H1 (cell line): Measurements from ENCODE around the gene MGRN1. TPM values are rescaled to one million over a fixed set of nuclear protein-coding genes. Genes with fewer than 3 reads are reported as not detected.

Experiments
- CTCF ChIA-PET: fragments of 300-600 bp; sonication (Branson Sonifier 250); formaldehyde crosslinking; loops from one replicate; lab custom pipeline; 2021; ENCODE audit not compliant: partially characterized antibody; lab: Charles Lee
- POLR2A ChIA-PET: fragments of 300-600 bp; sonication (Branson Sonifier 250); formaldehyde crosslinking; loops from one replicate; lab custom pipeline; 2021; ENCODE audit warnings: inconsistent platforms; ENCODE audit not compliant: partially characterized antibody; lab: Charles Lee
- DNase-seq, 2 experiments: peaks; one replicate each; pipeline versions ENCODE4 v3.0.0 to v3.0.0-alpha.2; 2010 to 2022; ENCODE audit warnings: low spot score in 2 of 2, low read depth in 1 of 2, mixed read lengths in 1 of 2
- FAIRE-seq: peaks from 2 replicates; lab custom pipeline; 2011; peaks lifted over from hg19 to GRCh38; lab: Jason Lieb, UNC
- H2AFZ ChIP-seq: 2 replicates; pipeline ENCODE4 v1.8.1; 2012; ENCODE audit warnings: low read length, inconsistent platforms
- H2AK5ac ChIP-seq: 2 replicates; pipeline ENCODE4 v1.6.1; 2013; ENCODE audit warnings: low read depth, low read length
- H2BK120ac ChIP-seq: replicated peaks from 2 replicates; pipeline ENCODE3; 2013; ENCODE audit warnings: low read depth, low read length, inconsistent platforms
- H2BK12ac ChIP-seq: 2 replicates; pipeline ENCODE4 v1.6.1; 2013; ENCODE audit warnings: low read depth, low read length
- H2BK15ac ChIP-seq: 2 replicates; pipeline ENCODE4 v1.6.1; 2013; ENCODE audit warnings: low read length
- H2BK20ac ChIP-seq: 2 replicates; pipeline ENCODE4 v1.6.1; 2013; ENCODE audit warnings: low read length
- H2BK5ac ChIP-seq: 2 replicates; pipeline ENCODE4 v1.6.1; 2013; ENCODE audit warnings: low read depth, low read length
- H3K14ac ChIP-seq: 2 replicates; pipeline ENCODE4 v1.6.1; 2013; ENCODE audit warnings: inconsistent platforms; ENCODE audit not compliant: insufficient read length
- H3K18ac ChIP-seq: 2 replicates; pipeline ENCODE4 v1.6.1; 2013; ENCODE audit warnings: low read length; ENCODE audit errors: extremely low read depth
- H3K23ac ChIP-seq: 2 replicates; pipeline ENCODE4 v1.6.1; 2013; ENCODE audit warnings: inconsistent platforms; ENCODE audit not compliant: insufficient read length
- H3K23me2 ChIP-seq: 2 replicates; pipeline ENCODE4 v1.6.1; 2013; ENCODE audit warnings: low read depth, low read length
- H3K27ac ChIP-seq: 2 replicates; pipeline ENCODE4 v1.6.1; 2011; ENCODE audit warnings: low read depth, low read length, inconsistent platforms
- H3K27me3 ChIP-seq, 4 experiments: replicated peaks in 1 of 4; 1 replicate in 1 of 4; 2 replicates in 3 of 4; pipeline versions ENCODE4 v1.6.1 to v1.8.1; 2011 to 2013; ENCODE audit warnings: low read length in 3 of 4, mild to moderate bottlenecking in 3 of 4, inconsistent platforms in 2 of 4, mixed read lengths in 2 of 4, moderate library complexity in 1 of 4; ENCODE audit not compliant: control insufficient read depth in 3 of 4, insufficient read depth in 3 of 4; ENCODE audit errors: extremely low read depth in 1 of 4
- H3K36me3 ChIP-seq, 4 experiments: 2 replicates each; pipeline versions ENCODE4 v1.6.1 to v1.8.1; 2011 to 2013; ENCODE audit warnings: mild to moderate bottlenecking in 4 of 4, low read length in 3 of 4, moderate library complexity in 2 of 4, control low read depth in 1 of 4, inconsistent platforms in 1 of 4; ENCODE audit not compliant: insufficient read depth in 4 of 4, control insufficient read depth in 2 of 4
- H3K4ac ChIP-seq: replicated peaks from 2 replicates; pipeline ENCODE3; 2013; ENCODE audit warnings: low read length, low read depth, mixed read lengths, inconsistent platforms; ENCODE audit not compliant: insufficient read length
- H3K4me1 ChIP-seq, 4 experiments: replicated peaks in 1 of 4; 1 replicate in 1 of 4; 2 replicates in 3 of 4; pipeline versions ENCODE4 v1.6.1 to v1.8.1; 2011 to 2013; ENCODE audit warnings: low read length in 3 of 4, inconsistent platforms in 2 of 4, mixed read lengths in 1 of 4; ENCODE audit not compliant: insufficient read depth in 4 of 4, control insufficient read depth in 3 of 4
- H3K4me2 ChIP-seq, 2 experiments: 2 replicates each; pipeline versions ENCODE4 v1.6.1 to v1.8.1; 2011 to 2013; ENCODE audit warnings: low read depth in 2 of 2, low read length in 2 of 2, control low read depth in 1 of 2, inconsistent platforms in 1 of 2, mild to moderate bottlenecking in 1 of 2; ENCODE audit not compliant: insufficient read depth in 1 of 2
- H3K4me3 ChIP-seq, 4 experiments: fragments of 200-600, 300-600 bp in 1 of 4; sonication (generic), shearing (Covaris generic), sonication (Bioruptor Twin) in 1 of 4; 2 replicates each; pipeline versions ENCODE4 v1.5.1 to v1.8.1; 2011 to 2016; ENCODE audit warnings: low read length in 4 of 4, low read depth in 3 of 4, control low read depth in 2 of 4, inconsistent platforms in 2 of 4, mild to moderate bottlenecking in 2 of 4, mixed read lengths in 1 of 4, moderate library complexity in 1 of 4; ENCODE audit not compliant: insufficient read depth in 2 of 4; ENCODE audit errors: extremely low read depth in 1 of 4
- H3K56ac ChIP-seq: replicated peaks from 2 replicates; pipeline ENCODE3; 2013; ENCODE audit warnings: low read depth, mild to moderate bottlenecking, mixed read lengths, low read length, inconsistent platforms; ENCODE audit not compliant: insufficient read length
- H3K79me1 ChIP-seq: 2 replicates; pipeline ENCODE4 v1.6.1; 2013; ENCODE audit warnings: low read depth, low read length, control low read depth
- H3K79me2 ChIP-seq, 2 experiments: 2 replicates each; pipeline versions ENCODE4 v1.6.1 to v1.8.1; 2012 to 2013; ENCODE audit warnings: low read length in 2 of 2, mild to moderate bottlenecking in 2 of 2, inconsistent platforms in 1 of 2; ENCODE audit not compliant: insufficient read depth in 2 of 2, control insufficient read depth in 1 of 2
- H3K9ac ChIP-seq, 4 experiments: replicated peaks in 1 of 4; 1 replicate in 1 of 4; 2 replicates in 3 of 4; pipeline versions ENCODE4 v1.6.1 to v1.8.1; 2011 to 2013; ENCODE audit warnings: low read depth in 3 of 4, low read length in 3 of 4, control low read depth in 2 of 4, mild to moderate bottlenecking in 2 of 4, moderate library complexity in 2 of 4, inconsistent platforms in 1 of 4; ENCODE audit errors: extremely low read depth in 1 of 4
- H3K9me3 ChIP-seq, 2 experiments: 2 replicates each; pipeline versions ENCODE4 v1.6.1 to v1.8.1; 2012 to 2013; ENCODE audit warnings: mild to moderate bottlenecking in 2 of 2, moderate library complexity in 2 of 2, control low read depth in 1 of 2, inconsistent platforms in 1 of 2, low read depth in 1 of 2, low read length in 1 of 2, mixed read lengths in 1 of 2; ENCODE audit not compliant: insufficient read depth in 2 of 2
- H4K20me1 ChIP-seq, 2 experiments: replicated peaks in 1 of 2; 2 replicates each; pipeline versions ENCODE3 to v1.8.1; 2011 to 2013; ENCODE audit warnings: inconsistent platforms in 2 of 2, low read length in 2 of 2, mild to moderate bottlenecking in 1 of 2; ENCODE audit not compliant: insufficient read depth in 2 of 2, control insufficient read depth in 1 of 2
- H4K5ac ChIP-seq: 2 replicates; pipeline ENCODE4 v1.6.1; 2013; ENCODE audit warnings: low read length, low read depth, mixed read lengths, inconsistent platforms; ENCODE audit not compliant: insufficient read length
- H4K8ac ChIP-seq: 2 replicates; pipeline ENCODE4 v1.8.0; 2013; ENCODE audit warnings: mild to moderate bottlenecking, moderate library complexity, low read length, inconsistent platforms; ENCODE audit not compliant: insufficient read depth; ENCODE audit errors: extremely low read depth
- H4K91ac ChIP-seq: replicated peaks from 2 replicates; pipeline ENCODE3; 2013; ENCODE audit warnings: low read length, mixed read lengths, inconsistent platforms; ENCODE audit not compliant: insufficient read length
- ASH2L ChIP-seq: fragments of 200-600, 300-600 bp; sonication (generic); IDR thresholded peaks from one replicate; pipeline ENCODE4 v1.7.1; 2017; ENCODE audit warnings: low read length
- CBX8 ChIP-seq: fragments of 300-800, 300-1000 bp; sonication (generic); IDR thresholded peaks from 2 replicates; pipeline ENCODE4 v1.7.1; 2016; ENCODE audit warnings: low read depth, low read length, borderline replicate concordance
- CHD2 ChIP-seq: IDR thresholded peaks from 2 replicates; pipeline ENCODE4 v1.6.1; 2012; ENCODE audit warnings: low read length, improper control_type of control experiment
- GTF2F1 ChIP-seq: IDR thresholded peaks from 2 replicates; pipeline ENCODE4 v1.6.1; 2012; ENCODE audit warnings: low read depth, low read length, improper control_type of control experiment, borderline replicate concordance
- JUN ChIP-seq: IDR thresholded peaks from 2 replicates; pipeline ENCODE4 v1.6.1; 2011; ENCODE audit warnings: low read depth, mild to moderate bottlenecking, improper control_type of control experiment, low read length
- RNF2 ChIP-seq: fragments of 200-900, 300-1000 bp; sonication (generic); IDR thresholded peaks from 2 replicates; pipeline ENCODE4 v1.7.1; 2016; ENCODE audit warnings: borderline replicate concordance, low read depth, mild to moderate bottlenecking, antibody characterized with exemption, low read length; ENCODE audit not compliant: poor library complexity, severe bottlenecking; ENCODE audit errors: missing control alignments
- SIX5 ChIP-seq: IDR thresholded peaks from 2 replicates; pipeline ENCODE4 v1.6.1; 2011; ENCODE audit warnings: mild to moderate bottlenecking, low read depth, low read length
- SP1 ChIP-seq: IDR thresholded peaks from 2 replicates; pipeline ENCODE4 v1.6.1; 2011; ENCODE audit warnings: low read depth, low read length
- TAF7 ChIP-seq: optimal IDR thresholded peaks from 2 replicates; pipeline ENCODE3; 2011; ENCODE audit warnings: low read depth, mild to moderate bottlenecking, inconsistent platforms, low read length, moderate library complexity, borderline replicate concordance
- YY1 ChIP-seq: IDR thresholded peaks from 2 replicates; pipeline ENCODE4 v1.6.1; 2011; ENCODE audit warnings: low read depth, mild to moderate bottlenecking, low read length
- WGBS, 2 experiments: shearing (Covaris generic) in 1 of 2; methylation state at CpG; one replicate each; pipeline versions ENCODE4 v1.1.6 to v1.1.7; 2013 to 2015; ENCODE audit warnings: low lambda C conversion rate in 2 of 2, mixed read lengths in 2 of 2, inconsistent platforms in 1 of 2, low coverage in 1 of 2, missing lambda C conversion rate in 1 of 2; ENCODE audit not compliant: insufficient replicate concordance in 2 of 2, insufficient coverage in 1 of 2, insufficient read length in 1 of 2; ENCODE audit errors: extremely low coverage in 1 of 2, missing lambda C conversion rate in 1 of 2; 5-methylcytosine and 5-hydroxymethylcytosine counted together
- polyA plus RNA-seq, 7 experiments: library from polyadenylated mRNA; depleted of rRNA in 3 of 7; stranded (reverse) in 5 of 7; unstranded in 2 of 7; fragments of >200 nt in 5 of 7; fragments of 200-250 nt in 2 of 7; gene quantifications; 1 replicate in 5 of 7; 2 replicates in 1 of 7; 4 replicates in 1 of 7; pipeline versions ENCODE4 v1.2.1 to v1.2.3, GENCODE V29; 2011 to 2013; ENCODE audit warnings: missing spikeins in 2 of 7, mixed read lengths in 2 of 7
- total RNA-seq: library from RNA; stranded (reverse); fragmentation: NEBNext Ultra II Directional; extraction: Animal tissue kit (Norgen Biotek cat#: 25700); gene quantifications from 2 replicates; pipeline ENCODE4 v1.2.1, GENCODE V29; 2021

Gene MGRN1
- total and polyA plus RNA-seq, 2 of the 8 experiments (the other 6 are each of a cell fraction or from before 2014, with no cell fraction given), result 15.0 to 82.3 TPM

- Histone ChIP-seq H4K5ac (no peak overlapping the region), H2BK15ac (peak overlapping the region; percentile 65; the same call in 1 of the 2 replicates), H3K79me2 (peaks cover 13 to 45% of the 10 kb centered on the region in 2 experiments; a peak in 3 of 4 replicates), H3K23ac (no peak overlapping the region), H3K27ac (peak overlapping the region; percentile 91), H3K4ac (peak overlapping the region; percentile 65), H3K4me2 (peak overlapping the region; percentile 95 to 97), H3K9me3 (no peaks in the 10 kb centered on the region), H3K4me1 (peaks cover 0 to 49% (median 35%) of the 10 kb centered on the region in 4 experiments; a peak in 6 of 7 replicates), H3K79me1 (peaks cover 9% of the 10 kb centered on the region; the same call in 1 of the 2 replicates), H2AFZ (no peak overlapping the region), H2BK5ac (peak overlapping the region; percentile 97), H3K9ac (peak overlapping the region; percentile 86 to 97 (median 94)), H2AK5ac (no peak overlapping the region; the same call in 1 of the 2 replicates), H3K18ac (peak overlapping the region; percentile 55), H4K8ac (peak overlapping the region; percentile 99), H3K14ac (no peak overlapping the region), H3K4me3 (peak overlapping the region; percentile 83 to 87 (median 85)), H3K56ac (peak overlapping the region; percentile 82), H3K27me3 (no peaks in the 10 kb centered on the region), H2BK20ac (no peak overlapping the region), H2BK120ac (peak overlapping the region; percentile 64), H2BK12ac (peak overlapping the region; percentile 77; the same call in 1 of the 2 replicates), H3K36me3 (peaks cover 0 to 8% (median 3%) of the 10 kb centered on the region in 4 experiments; a peak in 2 of 8 replicates), H4K91ac (peak overlapping the region; percentile 97), H3K23me2 (peaks cover 12% of the 10 kb centered on the region), H4K20me1 (peaks cover 10 to 21% of the 10 kb centered on the region in 2 experiments)
- POLR2A ChIA-PET, result interaction anchor here (0.5 to 13.3 kb wide), 17 partner anchors 9 to 239 kb away, joined by 3 to 126 read pairs (median 4); partner anchors contain the start of genes MGRN1 and ZNF500
- CTCF ChIA-PET, result interaction anchor here (0.6 to 2.6 kb wide), 14 partner anchors 10 to 108 kb away, joined by 3 to 11 read pairs (median 4); no protein-coding TSS in a partner anchor
- no peak for DNase-seq
- 3% methylated on average over 47 of the region's 92 CpGs; no CpG with 5 or more reads in 1 of the 2 experiments for WGBS, 2 experiments
- no peak for FAIRE-seq
- TF ChIP-seq CHD2 (no peak), ASH2L (peak; percentile 41), CBX8 (no peak), JUN (no peak), GTF2F1 (no peak), SIX5 (no peak), RNF2 (no peak), SP1 (no peak), YY1 (no peak), TAF7 (peak; percentile 17)
These were observed 10.7 kb upstream of the MGRN1 start for GRCh38 chr16:4613636-4614570.
